HepG2 (cell line): Measurements from ENCODE around the gene WDR54. TPM values are rescaled to one million over a fixed set of nuclear protein-coding genes. Genes with fewer than 3 reads are reported as not detected.

Experiments used
- ADNP ChIP-seq: sonication (generic); formaldehyde crosslinking; IDR thresholded peaks from 2 replicates; pipeline ENCODE4 v1.4.0; 2020; ENCODE audit warnings: missing genetic modification reagents
- CC2D1A ChIP-seq: sonication (generic); formaldehyde crosslinking; IDR thresholded peaks from 2 replicates; pipeline ENCODE4 v1.8.1; 2023; ENCODE audit warnings: mild to moderate bottlenecking, missing genetic modification reagents
- FOXA3 ChIP-seq: IDR thresholded peaks from 2 replicates; pipeline ENCODE4 v1.6.1; 2016; ENCODE audit warnings: missing genetic modification reagents, missing compliant biosample characterization
- HOXA3 ChIP-seq: sonication (generic); formaldehyde crosslinking; IDR thresholded peaks from 2 replicates; pipeline ENCODE4 v1.5.0; 2020; ENCODE audit warnings: missing genetic modification reagents
- JUND ChIP-seq: sonication (generic); formaldehyde crosslinking; IDR thresholded peaks from 2 replicates; pipeline ENCODE4 v1.8.0; 2022; ENCODE audit warnings: mild to moderate bottlenecking, missing genetic modification reagents
- KDM6A ChIP-seq: IDR thresholded peaks from 2 replicates; pipeline ENCODE4 v1.6.1; 2016; ENCODE audit warnings: low read depth
- KLF13 ChIP-seq: sonication (generic); formaldehyde crosslinking; IDR thresholded peaks from 2 replicates; pipeline ENCODE4 v1.4.0; 2020; ENCODE audit warnings: mild to moderate bottlenecking, missing genetic modification reagents
- LCORL ChIP-seq, 2 experiments: fragments of 450-650 bp in 1 of 2; sonication (generic) in 1 of 2; formaldehyde crosslinking in 1 of 2; IDR thresholded peaks; 2 replicates each; pipeline versions ENCODE4 v1.5.0 to v1.6.1; 2017 to 2020; ENCODE audit warnings: antibody characterized with exemption in 1 of 2, missing genetic modification reagents in 1 of 2
- MYC ChIP-seq: sonication (generic); formaldehyde crosslinking; IDR thresholded peaks from 2 replicates; pipeline ENCODE4 v1.9.0; 2021; ENCODE audit warnings: missing genetic modification reagents, borderline replicate concordance
- NCOA1 ChIP-seq: sonication (generic); formaldehyde crosslinking; IDR thresholded peaks from 2 replicates; pipeline ENCODE4 v1.9.0; 2021; ENCODE audit warnings: missing genetic modification reagents
- REPIN1 ChIP-seq: sonication (generic); formaldehyde crosslinking; IDR thresholded peaks from 2 replicates; pipeline ENCODE4 v1.8.0; 2022; ENCODE audit warnings: missing genetic modification reagents, low read depth, mild to moderate bottlenecking, borderline replicate concordance
- SALL2 ChIP-seq: sonication (generic); formaldehyde crosslinking; IDR thresholded peaks from 2 replicates; pipeline ENCODE4 v1.8.1; 2023; ENCODE audit warnings: mild to moderate bottlenecking, missing genetic modification reagents, inconsistent platforms
- SCMH1 ChIP-seq: sonication (generic); formaldehyde crosslinking; IDR thresholded peaks from 2 replicates; pipeline ENCODE4 v1.9.0; 2021; ENCODE audit warnings: missing genetic modification reagents, mild to moderate bottlenecking, borderline replicate concordance
- SP4 ChIP-seq: sonication (generic); formaldehyde crosslinking; IDR thresholded peaks from 2 replicates; pipeline ENCODE4 v1.8.1; 2023; ENCODE audit warnings: mild to moderate bottlenecking, missing genetic modification reagents
- STAG1 ChIP-seq: sonication (generic); formaldehyde crosslinking; IDR thresholded peaks from 2 replicates; pipeline ENCODE4 v1.4.0; 2020; ENCODE audit warnings: missing genetic modification reagents
- ZKSCAN5 ChIP-seq: sonication (generic); formaldehyde crosslinking; IDR thresholded peaks from 2 replicates; pipeline ENCODE4 v1.5.1; 2020; ENCODE audit warnings: mild to moderate bottlenecking, missing genetic modification reagents
- ZNF124 ChIP-seq: sonication (generic); formaldehyde crosslinking; IDR thresholded peaks from 2 replicates; pipeline ENCODE4 v1.4.0; 2020; ENCODE audit warnings: missing genetic modification reagents
- ZNF333 ChIP-seq: sonication (generic); formaldehyde crosslinking; IDR thresholded peaks from 2 replicates; pipeline ENCODE4 v1.4.0; 2020; ENCODE audit warnings: mild to moderate bottlenecking, missing genetic modification reagents, borderline replicate concordance
- ZNF354B ChIP-seq: sonication (generic); formaldehyde crosslinking; IDR thresholded peaks from 2 replicates; pipeline ENCODE4 v1.8.0; 2022; ENCODE audit warnings: mild to moderate bottlenecking, missing genetic modification reagents
- ZNF550 ChIP-seq: sonication (generic); formaldehyde crosslinking; IDR thresholded peaks from 2 replicates; pipeline ENCODE4 v1.4.0; 2020; ENCODE audit warnings: mild to moderate bottlenecking, missing genetic modification reagents, borderline replicate concordance
- ZNF577 ChIP-seq: sonication (generic); formaldehyde crosslinking; IDR thresholded peaks from 2 replicates; pipeline ENCODE4 v1.4.0; 2020; ENCODE audit warnings: mild to moderate bottlenecking, low read depth, missing genetic modification reagents, borderline replicate concordance
- ZNF607 ChIP-seq: sonication (generic); formaldehyde crosslinking; IDR thresholded peaks from 2 replicates; pipeline ENCODE4 v1.5.1; 2020; ENCODE audit warnings: missing genetic modification reagents, mild to moderate bottlenecking, borderline replicate concordance
- ZNF720 ChIP-seq: sonication (generic); formaldehyde crosslinking; IDR thresholded peaks from 2 replicates; pipeline ENCODE4 v1.4.0; 2020; ENCODE audit warnings: missing genetic modification reagents
- polyA plus RNA-seq, 8 experiments: library from polyadenylated mRNA; depleted of rRNA in 3 of 8; stranded (reverse) in 7 of 8; unstranded in 1 of 8; fragments of >200 nt; fragmentation: Illumina TruSeq in 4 of 8; extraction: Trizol in 4 of 8; gene quantifications; 2 replicates each; pipeline versions ENCODE4 v1.2.1 to v1.2.3, GENCODE V29; 2011 to 2016; ENCODE audit warnings: low read depth in 4 of 8, missing spikeins in 1 of 8, mixed read lengths in 1 of 8; ENCODE audit not compliant: insufficient read depth in 1 of 8
- total RNA-seq, 5 experiments: library from RNA; depleted of rRNA; stranded (reverse); fragments of >200 nt; fragmentation: Illumina TruSeq; extraction: Trizol; gene quantifications; 2 replicates each; pipeline ENCODE4 v1.2.3, GENCODE V29; 2016; ENCODE audit warnings: low read depth in 1 of 5
- TF ChIP-seq, protein P1 (sequence below): IDR thresholded peaks from 2 replicates; pipeline ENCODE4 v1.6.1; 2012; ENCODE audit warnings: inconsistent platforms
- TF ChIP-seq, protein P2 (sequence below): sonication (generic); formaldehyde crosslinking; IDR thresholded peaks from 2 replicates; pipeline ENCODE4 v1.4.0; 2020; ENCODE audit warnings: missing genetic modification reagents
- TF ChIP-seq, protein P3 (sequence below): IDR thresholded peaks from 2 replicates; pipeline ENCODE4 v1.6.1; 2018; ENCODE audit warnings: missing genetic modification reagents, mild to moderate bottlenecking, missing compliant biosample characterization

WDR54 gene
- total and polyA plus RNA-seq, 2 of the 13 experiments (the other 11 are each of a cell fraction or from before 2014, with no cell fraction given), result 2.0 to 17.3 TPM

DNA sequence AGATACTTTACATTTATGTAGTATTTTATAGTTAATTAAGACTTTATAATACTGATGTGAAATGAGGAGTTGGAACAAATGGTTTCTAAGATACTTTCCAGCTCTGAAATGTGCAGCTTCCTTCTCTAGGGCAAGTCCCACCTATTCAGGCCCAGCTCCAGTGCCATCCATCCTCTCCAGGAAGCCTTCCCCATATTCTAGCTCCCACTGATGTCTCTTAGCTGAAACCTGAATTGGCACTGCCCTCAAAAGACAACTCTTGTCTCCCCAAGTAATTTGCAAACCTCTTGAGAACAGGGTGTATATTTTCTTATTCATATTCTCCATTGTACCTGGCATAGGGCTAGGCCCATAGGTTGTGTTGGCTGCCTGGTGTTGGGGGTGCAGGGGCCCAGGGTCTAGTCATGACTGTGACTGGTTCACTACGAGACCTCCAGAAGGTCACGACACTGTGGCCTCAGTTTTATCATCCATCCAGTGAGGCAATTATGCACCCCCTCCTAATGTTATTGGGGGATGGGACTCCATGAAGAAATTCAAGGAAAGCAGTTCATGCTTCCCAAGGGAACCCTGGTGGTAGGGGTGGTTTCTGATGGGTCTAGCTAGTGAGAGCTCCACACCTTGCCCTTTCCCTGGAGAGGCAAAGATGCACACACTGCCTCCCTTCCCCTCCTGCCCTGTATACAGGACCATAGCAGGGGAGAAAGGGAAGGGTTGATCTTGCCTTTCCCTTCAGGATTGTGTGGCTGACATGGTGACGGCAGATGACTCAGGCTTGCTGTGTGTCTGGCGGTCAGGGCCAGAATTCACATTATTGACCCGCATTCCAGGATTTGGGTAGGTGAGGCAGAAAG lies 2.8 kb downstream of the WDR54 start (continued):
- TF ChIP-seq ZNF720 (CRISPR knock-in tag) (no peak), ZNF333 (CRISPR knock-in tag) (no peak), SP4 (CRISPR knock-in tag) (peak; percentile 43; the same call in 1 of the 2 replicates), KDM6A (CRISPR knock-in tag) (no peak), SCMH1 (CRISPR knock-in tag) (no peak), CC2D1A (CRISPR knock-in tag) (0 out of 2 replicates have a peak, but pooled peaks have one; percentile 22), FOXA3 (no peak), ZNF607 (peak; percentile 79; the same call in 1 of the 2 replicates), HOXA3 (CRISPR knock-in tag) (no peak), ZNF550 (CRISPR knock-in tag) (0 out of 2 replicates have a peak, but pooled peaks have one; percentile 9), ZNF354B (CRISPR knock-in tag) (peak; percentile 86; the same call in 1 of the 2 replicates), ZNF124 (CRISPR knock-in tag) (no peak), ZNF577 (no peak), ZKSCAN5 (no peak), REPIN1 (CRISPR knock-in tag) (no peak), SALL2 (CRISPR knock-in tag) (no peak), JUND (CRISPR knock-in tag) (0 out of 2 replicates have a peak, but pooled peaks have one; percentile 38), MYC (CRISPR knock-in tag) (no peak), ADNP (CRISPR knock-in tag) (no peak), NCOA1 (CRISPR knock-in tag) (no peak), STAG1 (CRISPR knock-in tag) (no peak), LCORL (IDR thresholded peaks at IDR 0.05) (no peak), LCORL (CRISPR knock-in tag; IDR thresholded peaks at IDR 0.05) (peak; percentile 47), KLF13 (CRISPR knock-in tag) (no peak)
- TF ChIP-seq, protein P1, sequence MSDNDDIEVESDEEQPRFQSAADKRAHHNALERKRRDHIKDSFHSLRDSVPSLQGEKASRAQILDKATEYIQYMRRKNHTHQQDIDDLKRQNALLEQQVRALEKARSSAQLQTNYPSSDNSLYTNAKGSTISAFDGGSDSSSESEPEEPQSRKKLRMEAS, result no peak; the same call in 1 of the 2 replicates
- TF ChIP-seq, protein P2, sequence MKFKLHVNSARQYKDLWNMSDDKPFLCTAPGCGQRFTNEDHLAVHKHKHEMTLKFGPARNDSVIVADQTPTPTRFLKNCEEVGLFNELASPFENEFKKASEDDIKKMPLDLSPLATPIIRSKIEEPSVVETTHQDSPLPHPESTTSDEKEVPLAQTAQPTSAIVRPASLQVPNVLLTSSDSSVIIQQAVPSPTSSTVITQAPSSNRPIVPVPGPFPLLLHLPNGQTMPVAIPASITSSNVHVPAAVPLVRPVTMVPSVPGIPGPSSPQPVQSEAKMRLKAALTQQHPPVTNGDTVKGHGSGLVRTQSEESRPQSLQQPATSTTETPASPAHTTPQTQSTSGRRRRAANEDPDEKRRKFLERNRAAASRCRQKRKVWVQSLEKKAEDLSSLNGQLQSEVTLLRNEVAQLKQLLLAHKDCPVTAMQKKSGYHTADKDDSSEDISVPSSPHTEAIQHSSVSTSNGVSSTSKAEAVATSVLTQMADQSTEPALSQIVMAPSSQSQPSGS (CRISPR knock-in tag), result peak; percentile 32; the same call in 1 of the 2 replicates
- TF ChIP-seq, protein P3, sequence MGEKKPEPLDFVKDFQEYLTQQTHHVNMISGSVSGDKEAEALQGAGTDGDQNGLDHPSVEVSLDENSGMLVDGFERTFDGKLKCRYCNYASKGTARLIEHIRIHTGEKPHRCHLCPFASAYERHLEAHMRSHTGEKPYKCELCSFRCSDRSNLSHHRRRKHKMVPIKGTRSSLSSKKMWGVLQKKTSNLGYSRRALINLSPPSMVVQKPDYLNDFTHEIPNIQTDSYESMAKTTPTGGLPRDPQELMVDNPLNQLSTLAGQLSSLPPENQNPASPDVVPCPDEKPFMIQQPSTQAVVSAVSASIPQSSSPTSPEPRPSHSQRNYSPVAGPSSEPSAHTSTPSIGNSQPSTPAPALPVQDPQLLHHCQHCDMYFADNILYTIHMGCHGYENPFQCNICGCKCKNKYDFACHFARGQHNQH (CRISPR knock-in tag), result no peak; the same call in 1 of the 2 replicates
